Neuron (in vitro differentiated cells): Measurements from ENCODE around the gene GNGT1.

ENCODE experiments used
- H2AFZ ChIP-seq: one replicate; pipeline ENCODE4 v1.6.1; 2013; ENCODE audit warnings: low read depth, mild to moderate bottlenecking, inconsistent platforms, low read length, moderate library complexity
- H3K27me3 ChIP-seq: one replicate; pipeline ENCODE4 v1.6.1; 2013; ENCODE audit warnings: low read length; ENCODE audit not compliant: insufficient read depth
- H3K36me3 ChIP-seq: one replicate; pipeline ENCODE4 v1.6.1; 2013; ENCODE audit warnings: low read length; ENCODE audit not compliant: insufficient read depth
- H3K4me1 ChIP-seq: one replicate; pipeline ENCODE4 v1.6.1; 2013; ENCODE audit warnings: low read length; ENCODE audit not compliant: insufficient read depth
- H3K4me3 ChIP-seq: 2 replicates; pipeline ENCODE4 v1.5.1; 2013; ENCODE audit warnings: mild to moderate bottlenecking, low read length, moderate library complexity
- H3K9me3 ChIP-seq: one replicate; pipeline ENCODE4 v1.6.1; 2013; ENCODE audit warnings: low read length

GNGT1 gene

GRCh38 chr7:93935102-93935501, 28.7 kb downstream of the GNGT1 start:
- Histone ChIP-seq H3K9me3 (no peaks in the 10 kb centered on the region), H3K27me3 (no peaks in the 10 kb centered on the region), H3K36me3 (no peaks in the 10 kb centered on the region), H3K4me3 (no peak overlapping the region), H3K4me1 (no peaks in the 10 kb centered on the region), H2AFZ (no peak overlapping the region)

GRCh38 chr7:93937818-93938217, 31.5 kb downstream of the GNGT1 start:
- Histone ChIP-seq H2AFZ (no peak overlapping the region), H3K9me3 (no peaks in the 10 kb centered on the region), H3K27me3 (no peaks in the 10 kb centered on the region), H3K36me3 (no peaks in the 10 kb centered on the region), H3K4me3 (no peak overlapping the region), H3K4me1 (no peaks in the 10 kb centered on the region)

GRCh38 chr7:93938293-93938692, 31.9 kb downstream of the GNGT1 start:
- H3K4me3 ChIP-seq, result no peak overlapping the region
- no peak overlapping the region for H2AFZ ChIP-seq
- no peaks in the 10 kb centered on the region for H3K4me1 ChIP-seq
- no peaks in the 10 kb centered on the region for H3K27me3 ChIP-seq
- no peaks in the 10 kb centered on the region for H3K36me3 ChIP-seq
- no peaks in the 10 kb centered on the region for H3K9me3 ChIP-seq

GRCh38 chr7:93941945-93942344, 35.6 kb downstream of the GNGT1 start:
- H3K4me3 ChIP-seq, result no peak overlapping the region
- H3K36me3 ChIP-seq, result no peaks in the 10 kb centered on the region
- H2AFZ ChIP-seq, result no peak overlapping the region
- H3K4me1 ChIP-seq, result no peaks in the 10 kb centered on the region
- no peaks in the 10 kb centered on the region for H3K27me3 ChIP-seq
- no peaks in the 10 kb centered on the region for H3K9me3 ChIP-seq

DNA sequence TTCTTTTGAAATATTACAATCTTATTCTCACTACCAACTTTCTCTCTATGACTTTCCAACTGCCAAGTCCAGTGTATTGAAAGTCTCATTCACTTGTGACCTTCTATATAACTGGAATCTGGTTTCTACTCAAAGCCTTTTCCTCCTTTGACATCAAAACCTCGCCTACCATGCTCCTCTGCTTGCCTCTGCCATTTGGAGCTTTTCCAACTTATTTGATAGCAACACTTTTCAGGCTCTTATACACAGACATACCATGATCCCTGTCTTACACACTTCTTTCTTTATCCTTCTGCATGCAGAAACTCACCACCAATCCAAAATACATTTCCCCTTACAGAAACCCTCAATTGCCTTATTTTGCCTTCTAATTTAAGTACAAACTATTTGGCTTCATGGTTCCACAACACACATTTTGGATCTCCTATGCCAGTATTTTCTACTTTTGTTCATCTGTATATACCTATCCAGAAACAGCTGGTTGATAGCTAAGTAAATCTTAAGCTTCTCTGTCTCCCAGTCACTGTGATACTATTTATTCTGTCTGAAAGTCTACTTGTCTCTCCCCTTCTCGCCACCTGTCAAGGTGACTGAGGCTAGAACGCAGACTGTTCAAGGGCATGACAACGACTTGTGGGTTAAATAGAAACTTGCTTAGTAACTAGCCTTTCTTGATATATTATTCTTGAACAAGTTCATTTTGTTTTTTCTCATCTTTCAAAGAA, 37.6 kb downstream of the GNGT1 start:
- Histone ChIP-seq H3K4me3 (no peak overlapping the region), H3K36me3 (no peaks in the 10 kb centered on the region), H3K4me1 (no peaks in the 10 kb centered on the region), H3K9me3 (no peaks in the 10 kb centered on the region), H2AFZ (no peak overlapping the region), H3K27me3 (no peaks in the 10 kb centered on the region)

DNA sequence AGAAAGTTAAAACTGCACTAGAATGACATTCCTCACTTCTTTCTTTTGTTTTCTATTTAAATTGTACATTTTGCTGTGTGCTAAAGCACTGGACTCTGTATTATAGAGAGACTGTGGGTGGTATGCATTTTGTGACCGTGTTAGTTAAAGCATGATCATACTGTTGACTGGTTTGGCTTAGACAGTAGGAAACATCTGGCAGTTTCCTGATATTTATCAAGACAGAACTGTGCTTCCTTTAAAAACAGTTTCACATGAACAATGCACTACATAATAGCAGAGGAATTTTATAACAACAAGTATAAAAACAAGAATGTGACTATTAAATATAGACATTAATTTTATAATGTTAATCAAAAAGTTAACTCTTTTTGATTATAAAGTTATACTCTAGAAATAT, 38.3 kb downstream of the GNGT1 start:
- no peaks in the 10 kb centered on the region for H3K9me3 ChIP-seq
- H3K36me3 ChIP-seq, result no peaks in the 10 kb centered on the region
- no peak overlapping the region for H3K4me3 ChIP-seq
- H3K4me1 ChIP-seq, result no peaks in the 10 kb centered on the region
- no peak overlapping the region for H2AFZ ChIP-seq
- H3K27me3 ChIP-seq, result no peaks in the 10 kb centered on the region

DNA sequence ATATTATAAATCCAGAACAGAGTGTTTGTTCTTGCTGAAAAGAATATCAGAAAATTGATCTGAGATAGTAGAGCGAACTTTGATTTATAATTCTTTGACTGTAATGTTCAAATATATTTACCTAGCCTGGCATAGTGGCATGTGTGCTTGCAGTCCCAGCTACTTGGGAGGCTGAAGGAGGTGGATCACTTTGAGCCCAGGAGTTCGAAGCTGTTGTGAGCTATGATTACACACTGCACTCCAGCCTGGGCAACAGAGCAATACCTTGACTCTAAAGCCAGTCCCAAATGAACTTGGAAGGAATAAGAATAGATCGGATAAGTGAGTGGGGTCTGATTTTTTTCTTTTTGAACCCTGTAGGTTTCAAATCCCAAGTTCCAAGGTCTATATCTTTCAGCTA, 38.7 kb downstream of the GNGT1 start:
- no peaks in the 10 kb centered on the region for H3K4me1 ChIP-seq
- H3K36me3 ChIP-seq, result no peaks in the 10 kb centered on the region
- no peak overlapping the region for H2AFZ ChIP-seq
- no peak overlapping the region for H3K4me3 ChIP-seq
- no peaks in the 10 kb centered on the region for H3K9me3 ChIP-seq
- no peaks in the 10 kb centered on the region for H3K27me3 ChIP-seq

DNA sequence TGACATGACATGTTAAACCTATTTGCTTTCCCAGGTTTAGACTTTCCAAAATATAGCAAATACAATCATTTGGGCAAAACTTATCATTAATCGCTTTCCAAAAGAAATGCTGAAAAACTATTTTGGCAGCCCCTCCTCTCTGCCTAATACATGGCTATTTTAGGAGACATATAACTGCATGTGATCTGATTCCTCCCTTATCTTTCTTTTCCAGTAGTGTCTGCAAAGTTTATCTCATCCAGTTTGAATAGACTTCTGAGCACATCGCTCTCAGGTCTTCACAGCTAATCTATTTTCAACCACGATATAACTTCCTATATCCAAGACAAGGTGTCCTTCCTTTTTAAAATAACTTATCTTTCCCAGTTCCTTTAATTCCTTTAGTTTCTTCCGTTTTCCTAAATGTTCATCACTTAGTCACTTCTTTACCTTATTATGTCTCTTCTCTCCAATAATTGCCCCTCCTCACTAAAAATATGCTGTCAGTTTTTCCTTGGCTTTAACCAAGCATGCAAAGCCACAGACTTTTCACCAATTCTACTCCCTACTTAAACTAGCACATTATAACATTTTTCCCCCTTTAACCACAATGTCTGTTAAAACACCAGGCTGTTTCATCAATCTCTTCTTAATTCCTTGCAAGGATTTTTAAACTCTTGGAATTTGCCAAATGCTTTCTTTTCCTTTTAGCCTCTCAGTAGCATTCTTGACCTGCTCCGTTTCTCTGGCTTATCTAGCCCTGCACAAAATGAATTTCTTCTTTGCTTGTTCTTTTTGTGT, 39.6 kb downstream of the GNGT1 start:
- Histone ChIP-seq H3K27me3 (no peaks in the 10 kb centered on the region), H3K9me3 (no peaks in the 10 kb centered on the region), H3K36me3 (no peaks in the 10 kb centered on the region), H3K4me3 (no peak overlapping the region), H3K4me1 (no peaks in the 10 kb centered on the region), H2AFZ (no peak overlapping the region)

- H2AFZ ChIP-seq, result no peak overlapping the region
- no peaks in the 10 kb centered on the region for H3K9me3 ChIP-seq
- H3K4me1 ChIP-seq, result no peaks in the 10 kb centered on the region
- H3K4me3 ChIP-seq, result no peak overlapping the region
- H3K36me3 ChIP-seq, result no peaks in the 10 kb centered on the region
- no peaks in the 10 kb centered on the region for H3K27me3 ChIP-seq
Measured at GRCh38 chr7:93948106-93948505, 41.7 kb downstream of the GNGT1 start.

DNA sequence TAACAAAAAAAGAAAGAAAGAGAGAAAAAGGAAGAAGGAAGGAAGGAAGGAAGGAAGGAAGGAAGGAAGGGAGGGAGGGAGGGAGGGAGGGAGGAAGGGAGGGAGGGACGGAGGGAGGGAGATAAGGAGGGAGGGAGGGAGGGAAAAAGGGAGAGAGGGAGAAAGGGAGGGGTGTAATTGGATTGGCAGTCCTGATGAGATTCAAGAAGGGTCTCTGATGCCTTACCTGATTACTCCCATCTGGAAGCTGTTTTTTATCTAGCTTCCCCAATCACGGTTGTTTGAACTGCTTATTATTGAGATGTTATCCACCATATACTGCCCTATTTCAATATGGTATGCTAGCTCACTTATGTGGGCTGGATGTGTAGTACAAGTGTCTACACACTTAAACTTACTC, 42.5 kb downstream of the GNGT1 start:
- Histone ChIP-seq H3K27me3 (no peaks in the 10 kb centered on the region), H3K4me3 (no peak overlapping the region), H3K4me1 (no peaks in the 10 kb centered on the region), H3K9me3 (no peaks in the 10 kb centered on the region), H3K36me3 (no peaks in the 10 kb centered on the region), H2AFZ (no peak overlapping the region)

DNA sequence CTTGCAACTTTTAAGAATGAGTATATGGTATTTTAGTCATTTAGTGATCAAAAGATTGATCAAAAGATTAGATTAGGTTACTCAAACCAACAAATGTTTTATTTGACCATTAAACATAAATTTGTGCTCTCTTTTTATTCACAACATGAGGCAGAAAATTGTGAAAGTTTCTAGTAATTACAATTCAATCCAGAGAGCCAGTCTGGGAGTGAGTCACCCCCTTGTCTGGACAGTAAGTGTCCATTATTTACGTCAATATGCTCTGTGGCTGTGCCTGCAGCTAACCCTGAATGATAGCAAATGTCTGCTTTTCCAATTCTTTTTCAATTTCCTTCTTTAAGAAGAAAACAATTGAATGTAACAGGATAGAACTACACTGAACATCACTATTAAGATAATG, 43.1 kb downstream of the GNGT1 start:
- no peaks in the 10 kb centered on the region for H3K4me1 ChIP-seq
- no peaks in the 10 kb centered on the region for H3K36me3 ChIP-seq
- no peaks in the 10 kb centered on the region for H3K9me3 ChIP-seq
- no peaks in the 10 kb centered on the region for H3K27me3 ChIP-seq
- no peak overlapping the region for H2AFZ ChIP-seq
- H3K4me3 ChIP-seq, result no peak overlapping the region

- Histone ChIP-seq H3K36me3 (no peaks in the 10 kb centered on the region), H3K4me1 (no peaks in the 10 kb centered on the region), H3K4me3 (no peak overlapping the region), H2AFZ (no peak overlapping the region), H3K9me3 (no peaks in the 10 kb centered on the region), H3K27me3 (no peaks in the 10 kb centered on the region)
Measured at GRCh38 chr7:93955304-93955703, 48.9 kb downstream of the GNGT1 start.

DNA sequence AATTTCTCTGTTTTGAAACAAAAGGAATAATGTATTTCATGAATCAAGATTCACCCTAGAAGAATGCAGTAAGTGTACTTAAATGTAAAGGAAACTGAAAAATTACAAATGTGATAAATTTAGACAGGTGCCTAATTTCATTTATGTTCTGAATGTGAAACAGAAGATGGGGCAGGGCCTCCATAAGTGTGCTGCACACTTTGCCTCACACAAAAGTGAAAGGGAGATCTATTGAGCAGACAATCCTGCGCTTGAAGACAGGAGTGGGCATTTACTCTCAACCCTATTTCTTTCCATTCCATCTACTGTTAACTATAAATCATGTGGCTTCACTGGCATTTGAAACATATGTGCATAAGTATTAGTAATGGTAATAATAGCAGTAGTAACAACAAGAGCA, 51.4 kb downstream of the GNGT1 start:
- no peaks in the 10 kb centered on the region for H3K9me3 ChIP-seq
- no peaks in the 10 kb centered on the region for H3K36me3 ChIP-seq
- H3K27me3 ChIP-seq, result no peaks in the 10 kb centered on the region
- no peaks in the 10 kb centered on the region for H3K4me1 ChIP-seq
- no peak overlapping the region for H3K4me3 ChIP-seq
- peak overlapping the region; percentile 20 for H2AFZ ChIP-seq
